ENCODE measurements around the gene VAC14.
"Not testable (repeated sequence)": the region's sequence is repeated elsewhere in the genome, so short reads cannot be mapped to it uniquely, and the experiment has no call there.

The VAC14 gene

GRCh38 chr16:70678121-70678897, 122.6 kb downstream of the VAC14 start:
- no peak for DNase-seq

GRCh38 chr16:70677499-70678120, 123.3 kb downstream of the VAC14 start:
- no peak for DNase-seq

GRCh38 chr16:70676675-70677498, 124.1 kb downstream of the VAC14 start:
- no peak for DNase-seq

GRCh38 chr16:70675851-70676513, 125.0 kb downstream of the VAC14 start:
- no peak for DNase-seq

- no peak for DNase-seq
These were observed 126.5 kb downstream of the VAC14 start for GRCh38 chr16:70674221-70675014.

GRCh38 chr16:70670938-70671337, 130.0 kb downstream of the VAC14 start:
- not testable (repeated sequence) for DNase-seq

- no peak for DNase-seq
These were observed 130.8 kb downstream of the VAC14 start for GRCh38 chr16:70670175-70670574.

GRCh38 chr16:70665806-70666735, 134.9 kb downstream of the VAC14 start:
- no peak for DNase-seq

GRCh38 chr16:70665113-70665694, 135.8 kb downstream of the VAC14 start:
- no peak for DNase-seq

- no peak for DNase-seq
These were observed 136.4 kb downstream of the VAC14 start for GRCh38 chr16:70664325-70665112.

GRCh38 chr16:70663524-70664324, 137.2 kb downstream of the VAC14 start:
- no peak for DNase-seq

- no peak for DNase-seq
These were observed 137.9 kb downstream of the VAC14 start for GRCh38 chr16:70662991-70663523.

- DNase-seq, result no peak
These were observed 138.9 kb downstream of the VAC14 start for GRCh38 chr16:70661918-70662641.

GRCh38 chr16:70661534-70661917, 139.4 kb downstream of the VAC14 start:
- no peak for DNase-seq

GRCh38 chr16:70660672-70661350, 140.1 kb downstream of the VAC14 start:
- DNase-seq, result no peak

- DNase-seq, result no peak
These were observed 140.8 kb downstream of the VAC14 start for GRCh38 chr16:70659953-70660671.

- DNase-seq, result no peak
These were observed 141.4 kb downstream of the VAC14 start for GRCh38 chr16:70659546-70659945.

Data from NCI-H1105 treated with DMSO at 0.1 percent for 48 hours (cell line).